ENCODE data around the gene CCDC200.

DNA sequence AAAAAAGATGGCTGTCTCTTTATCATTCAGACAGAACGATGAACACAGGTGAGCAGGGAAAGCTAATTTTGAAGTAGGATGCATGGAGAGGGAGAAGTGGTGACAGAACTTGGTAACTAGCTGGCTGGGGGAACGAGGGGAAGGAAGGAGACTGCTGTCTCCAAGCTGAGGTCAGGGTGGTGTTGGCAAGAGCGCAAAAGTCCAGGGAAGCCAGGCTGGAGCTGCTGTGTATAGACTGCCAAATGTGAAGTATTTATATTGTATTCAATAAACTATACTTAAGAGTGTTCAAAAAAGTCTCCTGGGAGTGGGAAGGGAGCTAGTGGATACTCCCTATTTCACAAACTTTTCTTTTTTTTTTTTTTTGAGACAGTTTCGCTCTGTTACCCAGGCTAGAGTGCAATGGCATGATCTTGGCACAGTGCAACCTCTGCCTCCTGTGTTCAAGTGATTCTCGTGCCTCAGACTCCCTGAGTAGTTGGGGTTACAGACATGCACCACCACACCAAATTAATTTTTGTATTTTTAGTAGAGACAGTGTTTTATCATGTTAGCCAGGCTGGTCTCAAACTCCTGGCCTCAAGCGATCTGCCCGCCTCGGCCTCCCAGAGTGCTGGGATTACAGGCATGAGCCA is 8.6 kb downstream of the CCDC200 start:
- TF ChIP-seq, protein P1, sequence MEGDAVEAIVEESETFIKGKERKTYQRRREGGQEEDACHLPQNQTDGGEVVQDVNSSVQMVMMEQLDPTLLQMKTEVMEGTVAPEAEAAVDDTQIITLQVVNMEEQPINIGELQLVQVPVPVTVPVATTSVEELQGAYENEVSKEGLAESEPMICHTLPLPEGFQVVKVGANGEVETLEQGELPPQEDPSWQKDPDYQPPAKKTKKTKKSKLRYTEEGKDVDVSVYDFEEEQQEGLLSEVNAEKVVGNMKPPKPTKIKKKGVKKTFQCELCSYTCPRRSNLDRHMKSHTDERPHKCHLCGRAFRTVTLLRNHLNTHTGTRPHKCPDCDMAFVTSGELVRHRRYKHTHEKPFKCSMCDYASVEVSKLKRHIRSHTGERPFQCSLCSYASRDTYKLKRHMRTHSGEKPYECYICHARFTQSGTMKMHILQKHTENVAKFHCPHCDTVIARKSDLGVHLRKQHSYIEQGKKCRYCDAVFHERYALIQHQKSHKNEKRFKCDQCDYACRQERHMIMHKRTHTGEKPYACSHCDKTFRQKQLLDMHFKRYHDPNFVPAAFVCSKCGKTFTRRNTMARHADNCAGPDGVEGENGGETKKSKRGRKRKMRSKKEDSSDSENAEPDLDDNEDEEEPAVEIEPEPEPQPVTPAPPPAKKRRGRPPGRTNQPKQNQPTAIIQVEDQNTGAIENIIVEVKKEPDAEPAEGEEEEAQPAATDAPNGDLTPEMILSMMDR (IDR thresholded peaks at IDR 0.05), result no peak
- TF ChIP-seq POLR2A (IDR thresholded peaks at IDR 0.05), result no peak
